IPS-15b (cell line): ENCODE results near the gene TTLL10.
"Not testable (repeated sequence)": the region's sequence is repeated elsewhere in the genome, so short reads cannot be mapped to it uniquely, and the experiment has no call there.

Source experiments
- H3K27me3 ChIP-seq: one replicate; pipeline ENCODE4 v1.6.1; 2013; ENCODE audit warnings: low read length; ENCODE audit not compliant: control insufficient read depth, insufficient read depth
- H3K36me3 ChIP-seq: one replicate; pipeline ENCODE4 v1.6.1; 2013; ENCODE audit warnings: low read length; ENCODE audit not compliant: control insufficient read depth, insufficient read depth
- H3K4me1 ChIP-seq: one replicate; pipeline ENCODE4 v1.6.1; 2013; ENCODE audit warnings: mild to moderate bottlenecking, low read length; ENCODE audit not compliant: control insufficient read depth, insufficient read depth
- H3K4me3 ChIP-seq: one replicate; pipeline ENCODE4 v1.5.1; 2013; ENCODE audit warnings: low read depth, low read length
- H3K9ac ChIP-seq: one replicate; pipeline ENCODE4 v1.6.1; 2013; ENCODE audit warnings: low read depth, mild to moderate bottlenecking, low read length
- H3K9me3 ChIP-seq: one replicate; pipeline ENCODE4 v1.6.1; 2013; ENCODE audit warnings: mild to moderate bottlenecking, low read length; ENCODE audit not compliant: control insufficient read depth, insufficient read depth

Gene TTLL10

DNA sequence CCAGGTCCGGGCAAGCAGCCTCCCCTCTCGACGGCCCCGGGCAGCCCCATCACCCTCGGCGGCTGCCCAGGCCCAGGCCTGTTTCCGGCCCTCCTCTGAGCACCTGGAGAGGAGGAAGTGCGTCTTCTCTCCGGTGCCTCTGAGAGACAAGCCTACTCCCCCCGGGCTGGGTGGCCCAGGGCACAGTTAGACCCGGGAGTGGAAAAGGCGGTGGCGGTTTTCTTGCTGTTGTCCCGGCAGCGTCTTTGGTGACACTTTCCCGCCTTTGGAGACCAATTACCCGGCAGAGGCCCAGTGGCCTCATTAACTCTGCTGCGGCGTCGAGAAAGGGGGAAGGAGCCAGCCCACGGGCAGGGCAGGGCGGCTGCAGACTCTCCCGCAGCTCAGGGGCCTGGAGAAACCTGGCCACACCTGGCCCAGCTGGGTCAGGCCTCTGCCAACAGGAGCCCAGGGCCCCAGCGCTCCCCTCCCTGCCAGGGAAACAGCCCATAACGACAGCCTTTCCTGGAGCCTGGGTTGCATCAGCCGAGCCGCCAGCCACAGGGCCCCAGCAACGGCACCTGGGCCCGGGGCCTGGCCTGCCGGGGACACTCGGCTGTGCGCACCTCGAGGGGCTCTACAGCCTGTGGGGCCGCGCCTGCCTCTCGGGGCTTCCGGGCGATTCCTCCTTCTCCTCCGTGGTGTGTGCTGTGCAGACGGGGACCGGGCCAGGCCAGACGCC lies 29.4 kb upstream of the TTLL10 start:
- Histone ChIP-seq H3K9ac (no peak overlapping the region), H3K27me3 (no peaks in the 10 kb centered on the region), H3K36me3 (no peaks in the 10 kb centered on the region), H3K9me3 (no peaks in the 10 kb centered on the region), H3K4me1 (no peaks in the 10 kb centered on the region), H3K4me3 (no peak overlapping the region)

DNA sequence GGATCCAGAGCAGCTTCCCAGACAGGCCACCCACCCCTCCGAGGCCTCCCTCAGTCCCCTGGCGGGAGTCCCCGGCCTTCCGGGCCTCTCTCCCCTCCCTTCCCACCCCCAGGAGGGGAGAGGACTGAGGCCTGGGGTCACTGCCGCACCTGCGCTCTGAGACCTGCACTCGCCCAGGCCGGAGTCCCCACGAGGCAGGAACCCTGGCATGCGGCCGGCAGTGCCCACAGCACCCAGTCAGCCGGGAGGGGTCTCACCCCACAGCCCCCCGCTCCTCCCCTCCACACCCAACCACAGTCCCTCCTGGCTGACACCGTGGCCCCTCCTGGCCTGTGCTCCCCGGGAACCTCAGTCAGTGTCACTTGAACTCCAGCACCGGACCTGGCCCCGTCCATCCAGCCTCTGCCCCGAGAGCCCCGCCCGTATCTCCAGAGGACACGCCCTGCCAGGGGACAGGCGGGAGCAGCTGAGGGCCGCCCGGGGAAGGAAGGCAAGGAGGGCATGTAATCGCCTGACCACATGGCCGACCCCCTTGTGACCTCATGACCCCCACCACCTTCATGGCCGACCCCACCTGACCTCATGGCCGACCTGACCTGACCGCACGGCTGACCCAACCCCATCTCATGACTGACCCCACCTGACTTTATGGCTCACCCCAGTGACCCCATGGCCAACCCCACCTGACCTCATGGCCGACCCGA lies 28.7 kb upstream of the TTLL10 start:
- Histone ChIP-seq H3K4me3 (no peak overlapping the region), H3K4me1 (no peaks in the 10 kb centered on the region), H3K36me3 (no peaks in the 10 kb centered on the region), H3K9me3 (no peaks in the 10 kb centered on the region), H3K9ac (no peak overlapping the region), H3K27me3 (no peaks in the 10 kb centered on the region)

DNA sequence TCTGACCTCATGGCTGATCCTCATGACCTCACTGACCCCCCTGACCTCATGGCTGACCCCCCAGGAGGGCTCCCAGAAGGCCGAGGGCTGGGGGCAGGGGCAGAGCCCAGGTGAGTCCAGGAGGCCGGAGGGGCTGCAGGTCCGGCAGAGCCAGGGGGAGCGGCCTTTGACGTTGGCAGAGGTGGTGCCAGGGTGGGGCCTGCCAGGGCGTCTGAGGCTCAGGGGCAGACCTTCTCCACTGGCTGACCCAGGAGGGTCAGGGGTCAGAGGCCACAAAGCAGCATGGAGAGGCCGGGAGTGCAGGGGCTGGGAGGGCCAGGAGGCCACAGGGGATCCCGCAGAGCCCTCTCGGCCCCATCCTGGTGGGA lies 28.1 kb upstream of the TTLL10 start:
- no peaks in the 10 kb centered on the region for H3K9me3 ChIP-seq
- H3K4me3 ChIP-seq: no peak overlapping the region
- H3K9ac ChIP-seq: no peak overlapping the region
- no peaks in the 10 kb centered on the region for H3K36me3 ChIP-seq
- H3K27me3 ChIP-seq: no peaks in the 10 kb centered on the region
- no peaks in the 10 kb centered on the region for H3K4me1 ChIP-seq

DNA sequence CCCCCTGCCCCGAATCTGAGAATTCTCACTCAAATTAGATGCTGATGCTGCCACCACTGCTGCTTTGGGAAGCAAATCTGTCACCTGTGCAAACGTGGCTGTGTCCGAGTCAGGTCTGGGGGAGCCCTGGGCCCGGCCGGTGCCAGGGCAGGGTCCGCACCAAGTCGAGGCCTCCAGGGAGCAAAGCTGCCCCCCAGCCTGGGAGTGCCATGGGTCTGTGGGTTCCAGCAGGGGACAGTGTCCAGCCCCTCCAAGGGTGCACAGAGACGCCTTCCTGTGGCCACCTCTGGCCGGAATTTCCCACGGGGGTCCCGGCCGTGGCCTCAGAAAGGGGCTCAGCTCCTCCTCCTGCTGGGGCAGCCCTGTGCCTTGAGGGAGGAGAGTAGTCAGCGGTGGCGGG lies 27.7 kb upstream of the TTLL10 start:
- no peaks in the 10 kb centered on the region for H3K36me3 ChIP-seq

DNA sequence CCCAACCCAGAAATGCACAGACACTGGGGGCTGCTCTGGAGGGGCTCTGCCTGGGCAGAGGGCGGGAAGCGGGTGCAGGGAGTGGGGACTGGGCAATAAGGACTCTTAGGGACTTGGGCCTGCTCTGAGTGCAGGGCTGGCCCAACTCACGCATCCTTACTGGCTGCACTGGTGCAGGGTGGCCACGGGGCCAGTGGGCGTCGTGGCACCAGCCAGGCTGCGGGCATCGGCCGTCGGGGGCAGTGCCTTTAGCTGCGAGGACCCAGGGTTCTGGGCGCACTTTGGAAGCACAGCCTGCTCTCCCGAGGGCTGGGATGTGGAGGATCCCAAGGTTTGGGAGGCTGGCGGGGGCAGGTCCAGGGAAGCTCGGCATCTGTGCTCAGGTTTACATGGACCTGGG lies 27.1 kb upstream of the TTLL10 start:
- H3K4me1 ChIP-seq: no peaks in the 10 kb centered on the region

More for the DNA sequence above, 27.7 kb upstream of the TTLL10 start:
- Histone ChIP-seq H3K9ac (no peak overlapping the region), H3K4me1 (no peaks in the 10 kb centered on the region), H3K9me3 (no peaks in the 10 kb centered on the region), H3K27me3 (no peaks in the 10 kb centered on the region), H3K4me3 (no peak overlapping the region)

DNA sequence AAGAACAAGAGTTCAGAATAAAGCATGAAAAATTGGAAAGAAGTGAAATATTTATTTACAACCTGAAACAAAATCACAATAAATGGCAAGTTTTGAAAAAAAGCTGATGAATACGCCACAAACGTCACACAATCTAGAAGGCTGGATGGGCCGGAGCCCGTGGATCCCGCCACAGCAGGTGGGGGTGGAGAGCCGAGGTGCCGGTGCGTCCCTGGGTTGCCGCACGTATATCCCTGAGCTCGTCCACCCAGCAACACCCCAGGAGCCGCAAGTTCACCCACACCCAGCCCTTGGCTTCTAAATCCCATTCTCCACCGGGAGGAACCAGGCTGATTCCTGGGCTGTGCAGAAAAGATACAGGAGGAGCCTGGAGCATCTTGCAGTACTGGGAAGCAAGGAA lies 25.6 kb upstream of the TTLL10 start:
- H3K9me3 ChIP-seq: no peaks in the 10 kb centered on the region
- no peak overlapping the region for H3K9ac ChIP-seq
- H3K36me3 ChIP-seq: no peaks in the 10 kb centered on the region
- no peaks in the 10 kb centered on the region for H3K4me1 ChIP-seq
- H3K4me3 ChIP-seq: no peak overlapping the region
- no peaks in the 10 kb centered on the region for H3K27me3 ChIP-seq

More for the DNA sequence above, 27.1 kb upstream of the TTLL10 start:
- H3K9me3 ChIP-seq: no peaks in the 10 kb centered on the region
- no peaks in the 10 kb centered on the region for H3K36me3 ChIP-seq
- no peaks in the 10 kb centered on the region for H3K27me3 ChIP-seq
- no peak overlapping the region for H3K9ac ChIP-seq
- H3K4me3 ChIP-seq: no peak overlapping the region

DNA sequence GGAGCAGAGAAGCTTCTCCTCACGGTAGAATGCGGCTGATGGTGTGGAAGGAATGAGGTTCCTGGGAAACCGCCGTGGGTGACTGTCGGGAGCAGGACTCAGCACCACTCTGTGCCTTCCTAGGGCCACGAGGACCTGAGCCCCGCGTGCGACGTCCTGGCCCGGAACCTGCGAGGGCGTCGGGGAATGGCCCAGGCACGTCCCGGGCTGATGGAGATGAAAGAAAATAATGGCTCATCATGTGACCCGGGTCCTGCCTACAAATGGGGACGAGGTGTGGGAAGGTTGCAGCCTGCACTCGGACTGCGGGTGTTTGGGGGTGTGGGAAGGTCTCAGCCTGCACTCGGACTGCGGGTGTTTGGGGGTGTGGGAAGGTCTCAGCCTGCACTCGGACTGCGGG lies 25.1 kb upstream of the TTLL10 start:
- H3K4me3 ChIP-seq: no peak overlapping the region
- no peaks in the 10 kb centered on the region for H3K27me3 ChIP-seq
- H3K36me3 ChIP-seq: no peaks in the 10 kb centered on the region
- H3K9ac ChIP-seq: no peak overlapping the region
- H3K9me3 ChIP-seq: no peaks in the 10 kb centered on the region
- H3K4me1 ChIP-seq: no peaks in the 10 kb centered on the region

DNA sequence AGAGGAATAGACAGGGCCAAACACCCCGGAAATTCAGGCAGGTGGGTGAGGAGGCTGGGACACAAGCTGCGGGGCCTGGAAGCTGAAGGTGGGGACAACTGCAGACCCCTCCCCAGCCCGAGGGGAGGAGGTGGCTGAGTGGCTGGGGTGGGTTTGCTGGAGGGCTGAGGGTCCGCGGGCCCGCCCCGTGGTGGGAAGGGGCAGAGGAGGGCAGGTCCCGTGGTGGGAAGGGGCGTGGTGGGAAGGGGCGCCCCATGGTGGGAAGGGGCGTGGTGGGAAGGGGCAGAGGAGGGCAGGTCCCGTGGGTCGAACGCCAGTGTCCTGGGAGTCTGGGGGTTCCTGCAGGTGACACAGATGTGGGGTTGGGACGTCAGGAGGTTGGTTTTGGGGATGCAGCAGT lies 24.3 kb upstream of the TTLL10 start:
- Histone ChIP-seq H3K36me3 (no peaks in the 10 kb centered on the region), H3K4me3 (no peak overlapping the region), H3K27me3 (no peaks in the 10 kb centered on the region), H3K4me1 (no peaks in the 10 kb centered on the region), H3K9ac (no peak overlapping the region), H3K9me3 (no peaks in the 10 kb centered on the region)

DNA sequence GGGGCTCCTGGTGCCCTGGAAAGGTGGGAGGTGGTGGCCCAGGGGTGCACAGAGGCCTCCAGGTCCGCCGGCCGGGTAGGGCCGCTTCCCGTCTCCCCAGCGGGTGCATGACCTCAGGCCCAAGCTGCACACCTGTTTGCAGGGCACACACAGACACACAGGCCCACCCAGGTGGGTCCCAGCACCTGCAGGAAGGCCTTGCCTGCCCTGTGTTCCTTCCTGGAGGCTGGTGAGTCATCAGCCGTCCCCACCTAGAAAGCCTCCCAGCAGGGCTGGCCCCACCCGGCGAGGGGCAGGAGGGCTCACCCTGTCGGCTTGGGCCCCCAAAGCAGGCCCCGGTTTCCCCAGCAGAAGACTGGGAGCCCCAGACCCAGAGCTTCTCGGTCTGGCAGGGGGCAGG lies 23.6 kb upstream of the TTLL10 start:
- H3K4me1 ChIP-seq: no peaks in the 10 kb centered on the region
- H3K36me3 ChIP-seq: no peaks in the 10 kb centered on the region
- H3K9ac ChIP-seq: no peak overlapping the region
- no peak overlapping the region for H3K4me3 ChIP-seq
- no peaks in the 10 kb centered on the region for H3K27me3 ChIP-seq
- H3K9me3 ChIP-seq: no peaks in the 10 kb centered on the region

DNA sequence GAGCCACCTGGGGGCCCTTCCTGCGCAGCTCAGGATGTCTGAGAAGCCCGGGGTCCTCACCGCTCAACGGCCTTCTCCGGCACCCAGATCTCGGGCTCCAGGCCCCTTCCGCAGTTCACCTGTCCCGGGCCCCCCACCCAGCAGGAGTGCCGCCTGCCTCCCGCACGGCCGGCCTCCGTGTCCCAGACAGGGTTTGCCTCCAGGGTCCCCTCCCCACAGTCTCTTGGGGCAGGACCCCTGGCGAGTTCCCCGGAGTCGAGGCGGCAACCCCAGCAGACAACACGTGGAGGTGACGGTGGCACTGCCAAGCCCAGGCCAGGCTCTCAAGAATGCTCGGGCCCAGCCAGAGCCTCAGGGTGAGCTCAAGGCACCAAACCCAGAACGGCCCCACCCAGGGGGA lies 22.4 kb upstream of the TTLL10 start:
- no peaks in the 10 kb centered on the region for H3K9me3 ChIP-seq
- H3K36me3 ChIP-seq: no peaks in the 10 kb centered on the region
- peaks cover 3% of the 10 kb centered on the region for H3K27me3 ChIP-seq
- H3K4me1 ChIP-seq: no peaks in the 10 kb centered on the region
- no peak overlapping the region for H3K4me3 ChIP-seq
- no peak overlapping the region for H3K9ac ChIP-seq

DNA sequence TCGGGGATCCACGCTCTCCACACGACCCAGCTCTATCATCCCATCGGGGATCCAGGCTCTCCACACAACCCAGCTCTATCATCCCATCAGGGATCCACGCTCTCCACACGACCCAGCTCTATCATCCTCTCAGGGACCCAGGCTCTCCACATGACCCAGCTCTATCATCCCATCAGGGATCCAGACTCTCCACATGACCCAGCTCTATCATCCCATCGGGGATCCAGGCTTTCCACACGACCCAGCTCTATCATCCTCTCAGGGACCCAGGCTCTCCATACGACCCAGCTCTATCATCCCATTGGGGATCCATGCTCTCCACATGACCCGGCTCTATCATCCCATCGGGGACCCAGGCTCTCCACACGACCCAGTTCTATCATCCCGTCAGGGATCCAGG lies 21.2 kb upstream of the TTLL10 start:
- H3K36me3 ChIP-seq, H3K4me3 ChIP-seq, H3K9ac ChIP-seq, H3K27me3 ChIP-seq, H3K4me1 ChIP-seq, H3K9me3 ChIP-seq: not testable (repeated sequence)

DNA sequence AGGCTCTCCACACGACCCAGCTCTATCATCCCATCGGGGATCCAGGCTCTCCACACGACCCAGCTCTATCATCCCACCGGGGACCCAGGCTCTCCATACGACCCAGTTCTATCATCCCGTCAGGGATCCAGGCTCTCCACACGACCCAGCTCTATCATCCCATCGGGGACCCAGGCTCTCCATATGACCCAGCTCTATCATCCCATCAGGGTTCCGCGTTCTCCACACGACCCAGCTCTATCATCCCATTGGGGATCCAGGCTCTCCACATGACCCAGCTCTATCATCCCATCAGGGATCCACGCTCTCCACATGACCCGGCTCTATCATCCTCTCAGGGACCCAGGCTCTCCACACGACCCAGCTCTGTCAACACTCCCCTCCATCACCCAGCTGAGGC lies 20.5 kb upstream of the TTLL10 start:
- not testable (repeated sequence) for H3K9ac ChIP-seq, H3K36me3 ChIP-seq, H3K9me3 ChIP-seq, H3K4me1 ChIP-seq, H3K27me3 ChIP-seq, H3K4me3 ChIP-seq
